ENCODE data around the gene C11orf97.

DNA sequence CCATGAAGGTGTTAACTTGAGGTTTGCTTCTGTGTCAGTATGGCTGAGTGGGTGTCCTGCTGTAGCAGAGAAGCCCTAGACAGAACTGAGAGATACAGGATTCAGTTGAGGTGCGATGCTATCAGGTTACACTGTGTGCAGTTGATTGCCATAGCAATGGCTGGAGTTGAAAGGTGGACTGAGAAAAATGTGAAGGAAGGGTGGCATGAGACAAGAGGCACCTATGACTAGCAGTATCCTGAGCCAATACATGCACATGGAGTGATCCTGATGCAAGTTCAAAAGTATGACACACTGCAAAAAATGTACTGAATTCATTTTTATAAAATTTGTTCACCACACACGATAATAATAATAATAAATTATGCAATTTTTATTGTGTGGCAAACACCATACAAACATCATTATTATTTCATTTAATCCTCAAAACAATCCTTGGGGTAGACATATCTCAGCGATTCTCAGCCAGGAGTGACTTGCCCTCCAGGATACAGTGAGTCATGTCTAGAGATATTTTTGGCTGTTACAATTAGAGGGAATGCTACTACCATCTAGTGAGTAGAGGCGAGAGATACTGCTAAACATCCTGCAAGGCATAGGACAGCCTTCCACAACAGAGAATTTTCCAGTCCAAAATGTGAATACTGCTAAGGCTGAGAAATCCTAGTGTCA, 51.1 kb downstream of the C11orf97 start:
- no peak for TF ChIP-seq CTCF (IDR thresholded peaks at IDR 0.05)
- TF ChIP-seq EZH2 (IDR thresholded peaks at IDR 0.05): no peak
- no peak for TF ChIP-seq EZH2phosphoT487 (IDR thresholded peaks at IDR 0.05)

Data from neural progenitor cell (in vitro differentiated cells).